ENCODE measurements around the gene MAPKBP1. TPM values are rescaled to one million over a fixed set of nuclear protein-coding genes. Genes with fewer than 3 reads are reported as not detected.

Gene MAPKBP1
- total and polyA plus RNA-seq, 2 of the 4 experiments (the other 2 are of a cell fraction), result 12.5 to 15.3 TPM

DNA sequence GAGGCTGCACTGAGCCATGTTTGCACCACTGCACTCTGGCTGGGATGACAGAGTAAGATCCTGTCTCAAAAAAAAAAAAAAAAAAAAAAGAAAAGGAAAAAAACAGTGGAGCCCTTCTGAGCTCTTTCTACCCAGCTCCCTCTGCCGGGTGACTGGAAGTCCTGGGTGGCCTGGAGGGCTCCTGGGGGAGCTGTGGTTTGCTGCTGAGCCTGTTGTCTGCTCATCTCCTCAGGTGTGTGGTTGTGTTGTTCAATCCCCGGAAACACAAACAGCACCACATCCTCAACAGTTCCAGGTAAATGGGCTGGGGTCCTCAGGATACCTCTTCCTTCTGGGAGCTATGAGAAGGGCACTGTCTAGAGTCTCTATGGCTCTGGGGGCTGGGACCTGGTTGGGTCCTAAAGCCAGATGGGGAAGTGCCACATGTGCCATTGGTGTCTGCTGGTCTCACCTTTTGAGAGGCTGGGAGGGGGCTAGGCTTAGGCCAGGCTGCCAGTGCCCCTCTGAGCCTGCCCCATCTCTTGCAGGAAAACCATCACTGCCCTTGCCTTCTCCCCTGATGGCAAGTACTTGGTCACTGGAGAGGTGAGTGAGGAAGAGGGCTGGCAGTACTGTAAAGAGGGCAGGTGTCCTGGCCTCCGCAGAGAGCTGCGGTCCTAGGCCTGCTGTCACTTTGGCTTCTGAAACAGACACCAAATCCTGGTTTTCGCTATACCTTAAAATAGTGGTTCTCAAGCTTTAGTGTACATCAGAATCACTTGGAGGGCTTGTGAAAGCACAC lies 36.6 kb downstream of the MAPKBP1 start (continued):
- no peak for TF ChIP-seq CEBPB (IDR thresholded peaks at IDR 0.05; ENCODE audit: low read depth, low read length)
- TF ChIP-seq MXI1 (IDR thresholded peaks at IDR 0.05; ENCODE audit: borderline replicate concordance, low read depth, low read length), result no peak

DNA sequence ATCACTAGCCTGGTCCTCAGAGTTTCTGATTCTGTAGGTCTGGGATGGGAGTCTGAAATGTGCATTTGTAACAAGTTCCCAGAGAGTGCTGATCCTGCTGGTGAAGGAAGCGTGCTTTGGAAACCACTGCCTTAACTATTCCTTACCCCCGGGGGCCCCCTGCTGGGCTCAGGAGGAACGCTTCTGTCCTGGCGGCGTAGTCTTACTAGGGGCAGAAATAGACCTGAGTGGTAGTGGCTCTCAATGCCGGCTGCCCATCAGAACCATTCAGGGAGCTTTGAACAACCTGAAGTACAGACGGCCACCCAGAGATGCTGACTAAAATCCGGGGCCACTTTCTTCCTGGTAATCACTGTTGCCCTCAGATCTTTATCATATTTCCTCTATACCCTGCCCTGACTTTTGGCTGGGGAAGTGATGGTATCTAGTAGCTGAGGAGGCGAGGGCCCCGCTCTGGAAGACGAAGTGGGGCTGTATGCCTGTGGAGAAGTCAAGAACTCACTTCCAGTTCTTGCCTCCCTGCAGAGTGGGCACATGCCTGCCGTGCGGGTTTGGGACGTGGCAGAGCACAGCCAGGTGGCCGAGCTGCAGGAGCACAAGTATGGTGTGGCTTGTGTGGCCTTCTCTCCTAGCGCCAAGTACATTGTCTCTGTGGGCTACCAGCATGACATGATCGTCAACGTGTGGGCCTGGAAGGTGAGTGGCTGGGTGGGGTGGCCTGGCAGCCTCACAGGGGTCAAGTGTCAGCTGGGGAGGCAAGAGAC lies 37.3 kb downstream of the MAPKBP1 start:
- dilution Hi-C loops (cut with HindIII; ENCODE audit: low sequenced_read_pairs, unreplicated experiment), result no loop called here
- Histone ChIP-seq H2AK9ac (replicated peaks; ENCODE audit: low read depth, low read length, poor library complexity) (peak overlapping the region; percentile 84), H4K8ac (ENCODE audit: low read depth in 2 of 2, low read length in 2 of 2) (no peak overlapping the region), H3K18ac (ENCODE audit: low read depth, low read length) (no peak overlapping the region), H2BK120ac (ENCODE audit: low read depth, low read length) (no peak overlapping the region; the same call in 1 of the 2 replicates), H2BK20ac (ENCODE audit: low read depth, low read length) (no peak overlapping the region), H3K9me3 (ENCODE audit: control insufficient read depth, insufficient read depth, low read length) (no peaks in the 10 kb centered on the region), H3K9me1 (ENCODE audit: insufficient read depth, low read length) (peaks cover 5% of the 10 kb centered on the region; the same call in 1 of the 2 replicates), H2BK5ac (ENCODE audit: low read depth, low read length, poor library complexity, severe bottlenecking) (no peak overlapping the region), H3K14ac (replicated peaks; ENCODE audit: low read depth, low read length) (no peak overlapping the region), H3K79me1 (ENCODE audit: low read depth in 1 of 2, low read length in 2 of 2) (peaks cover 7 to 43% of the 10 kb centered on the region in 2 experiments; a peak in 2 of 4 replicates), H3K4me1 (ENCODE audit: control insufficient read depth, insufficient read depth, low read length) (peaks cover 3% of the 10 kb centered on the region), H3K36me3 (ENCODE audit: control insufficient read depth, insufficient read depth, low read length) (peaks cover 20% of the 10 kb centered on the region; the same call in 1 of the 2 replicates), H3K9ac (ENCODE audit: low read depth, low read length) (no peak overlapping the region), H2BK15ac (ENCODE audit: low read depth, low read length) (no peak overlapping the region; the same call in 2 of the 3 replicates), H3K27ac (ENCODE audit: insufficient read depth, low read length) (no peak overlapping the region), H2AK5ac (ENCODE audit: low read depth, low read length) (peak overlapping the region; percentile 48; the same call in 1 of the 2 replicates), H4K5ac (ENCODE audit: low read depth, low read length) (no peak overlapping the region), H3K56ac (ENCODE audit: extremely low read depth, insufficient read depth, low read length) (no peak overlapping the region), H4K91ac (ENCODE audit: insufficient read depth, low read depth, low read length) (no peak overlapping the region), H3K4me3 (ENCODE audit: insufficient read depth, low read depth, low read length) (no peak overlapping the region), H3K4ac (ENCODE audit: low read depth, low read length) (no peak overlapping the region), H4K20me1 (ENCODE audit: insufficient read depth, low read length) (peaks cover 10% of the 10 kb centered on the region; the same call in 1 of the 2 replicates), H3K27me3 (ENCODE audit: control insufficient read depth, insufficient read depth, low read length) (no peaks in the 10 kb centered on the region), H3K23ac (ENCODE audit: low read depth, low read length) (no peak overlapping the region), H2AFZ (replicated peaks; ENCODE audit: low read length, poor library complexity) (peak overlapping the region; percentile 46), H3K4me2 (ENCODE audit: low read depth, low read length) (no peak overlapping the region)
- no TSS peak for BruUV-seq (replicated peaks)
- CTCF ChIA-PET, result interaction anchor here (0.8 to 4.5 kb wide), 4 partner anchors 34 to 301 kb away, joined by 3 to 54 read pairs (median 3); partner anchors contain the start of gene MAPKBP1
- in situ Hi-C loops (cut with MboI; ENCODE audit: low sequenced_read_pairs), result loop anchor here (5.0 kb wide), 1 partner anchor 39 kb away; the partner anchor contains the start of gene MAPKBP1
- no CpG with 5 or more reads among the region's 18 CpGs for WGBS, 2 experiments (ENCODE audit: extremely low coverage in 2 of 2, insufficient read length in 1 of 2)
- POLR2A ChIA-PET (ENCODE audit: unreplicated experiment), result no interaction called here
- ATAC-seq (ENCODE audit: low read depth) (peak; percentile 100), DNase-seq (peak; percentile 81)
- intact Hi-C loops (cut with micrococcal nuclease), result loop anchor here (1.0 to 10.0 kb wide), 5 partner anchors 37 to 347 kb away; partner anchors contain the start of gene MAPKBP1
- peak; percentile 99 for TF ChIP-seq RAD21 (IDR thresholded peaks at IDR 0.05; ENCODE audit: low read length)
- TF ChIP-seq MXI1 (IDR thresholded peaks at IDR 0.05; ENCODE audit: borderline replicate concordance, low read depth, low read length), result peak; percentile 65; the same call in 1 of the 2 replicates
- peak; percentile 14; the same call in 1 of the 2 replicates for TF ChIP-seq MAFK (IDR thresholded peaks at IDR 0.05; ENCODE audit: low read depth, low read length)
- TF ChIP-seq, protein P1, sequence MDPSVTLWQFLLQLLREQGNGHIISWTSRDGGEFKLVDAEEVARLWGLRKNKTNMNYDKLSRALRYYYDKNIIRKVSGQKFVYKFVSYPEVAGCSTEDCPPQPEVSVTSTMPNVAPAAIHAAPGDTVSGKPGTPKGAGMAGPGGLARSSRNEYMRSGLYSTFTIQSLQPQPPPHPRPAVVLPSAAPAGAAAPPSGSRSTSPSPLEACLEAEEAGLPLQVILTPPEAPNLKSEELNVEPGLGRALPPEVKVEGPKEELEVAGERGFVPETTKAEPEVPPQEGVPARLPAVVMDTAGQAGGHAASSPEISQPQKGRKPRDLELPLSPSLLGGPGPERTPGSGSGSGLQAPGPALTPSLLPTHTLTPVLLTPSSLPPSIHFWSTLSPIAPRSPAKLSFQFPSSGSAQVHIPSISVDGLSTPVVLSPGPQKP (IDR thresholded peaks at IDR 0.05; ENCODE audit: borderline replicate concordance, low read depth, low read length), result no peak
- TF ChIP-seq RCOR1 (IDR thresholded peaks at IDR 0.05; ENCODE audit: insufficient replicate concordance, low read length), result no peak
- peak; percentile 99 for TF ChIP-seq SMC3 (IDR thresholded peaks at IDR 0.05; ENCODE audit: low read depth, low read length)
- TF ChIP-seq POLR2A (IDR thresholded peaks at IDR 0.05; ENCODE audit: low read depth, low read length), result peak; percentile 62
- TF ChIP-seq MAZ (IDR thresholded peaks at IDR 0.05; ENCODE audit: borderline replicate concordance, low read depth, low read length), result no peak; the same call in 1 of the 2 replicates
- no peak for TF ChIP-seq BHLHE40 (IDR thresholded peaks at IDR 0.05; ENCODE audit: low read depth, low read length)
